Prostate gland (tissue), 2 donors: ENCODE data around the gene TCL1A. TPM values are rescaled to one million over a fixed set of nuclear protein-coding genes. Genes with fewer than 3 reads are reported as not detected.

ENCODE experiments used
- DNase-seq: peaks from one replicate; pipeline ENCODE4 v3.0.0-alpha.2; 2019; ENCODE audit warnings: low spot score
- H3K27ac ChIP-seq, 2 donors: fragments of 200-600 bp; sonication (generic); 2 replicates each; pipeline ENCODE4 v1.5.1; 2017 to 2019
- H3K27me3 ChIP-seq: fragments of 200-600 bp; sonication (generic); replicated peaks from 2 replicates; pipeline ENCODE4 v1.5.1; 2019; ENCODE audit not compliant: insufficient read depth
- H3K36me3 ChIP-seq, 2 donors: fragments of 200-600 bp; sonication (generic); 1 replicate in 1 of 2; 2 replicates in 1 of 2; pipeline versions ENCODE4 v1.5.1 to v1.8.1; 2017 to 2019
- H3K4me1 ChIP-seq: fragments of 200-600 bp; sonication (generic); replicated peaks from 2 replicates; pipeline ENCODE4 v1.5.1; 2019
- H3K4me3 ChIP-seq, 2 donors: fragments of 200-600 bp; sonication (generic); 2 replicates each; pipeline ENCODE4 v1.5.1; 2017 to 2019
- H3K9me3 ChIP-seq: fragments of 200-600 bp; sonication (generic); 2 replicates; pipeline ENCODE4 v1.5.1; 2017
- POLR2A ChIP-seq: fragments of 450-650 bp; IDR thresholded peaks from one replicate; pipeline ENCODE4 v1.6.1; 2016; ENCODE audit warnings: antibody characterized with exemption, mild to moderate bottlenecking
- POLR2AphosphoS5 ChIP-seq: sonication (generic); formaldehyde crosslinking; IDR thresholded peaks from one replicate; pipeline ENCODE4 v1.6.1; 2017; ENCODE audit warnings: antibody characterized with exemption
- WGBS: methylation state at CpG from one replicate; pipeline ENCODE4 v1.1.5; 2018; 5-methylcytosine and 5-hydroxymethylcytosine counted together
- intact Hi-C: fragments of 100-400 bp; cut with DNase I; formaldehyde crosslinking; loops from one replicate; pipeline ENCODE4 v1.14.2; 2022
- total RNA-seq, 2 donors: library from RNA; depleted of rRNA; stranded (reverse); fragments of >200 nt; gene quantifications; one replicate each; pipeline ENCODE4 v1.1.0, GENCODE V29; 2016
- TF ChIP-seq, protein P1 (sequence below), 4 experiments: fragments of 200-600 bp in 2 of 4; fragments of 450-650 bp in 2 of 4; sonication (generic) in 2 of 4; IDR thresholded peaks; 1 replicate in 3 of 4; 2 replicates in 1 of 4; pipeline ENCODE4 v1.5.1; 2016 to 2019; ENCODE audit warnings: antibody characterized with exemption in 4 of 4, mild to moderate bottlenecking in 2 of 4, moderate library complexity in 2 of 4

TCL1A gene
- total RNA-seq, 2 donors from 2014 or later: 9.7 TPM; not detected in 1

DNA sequence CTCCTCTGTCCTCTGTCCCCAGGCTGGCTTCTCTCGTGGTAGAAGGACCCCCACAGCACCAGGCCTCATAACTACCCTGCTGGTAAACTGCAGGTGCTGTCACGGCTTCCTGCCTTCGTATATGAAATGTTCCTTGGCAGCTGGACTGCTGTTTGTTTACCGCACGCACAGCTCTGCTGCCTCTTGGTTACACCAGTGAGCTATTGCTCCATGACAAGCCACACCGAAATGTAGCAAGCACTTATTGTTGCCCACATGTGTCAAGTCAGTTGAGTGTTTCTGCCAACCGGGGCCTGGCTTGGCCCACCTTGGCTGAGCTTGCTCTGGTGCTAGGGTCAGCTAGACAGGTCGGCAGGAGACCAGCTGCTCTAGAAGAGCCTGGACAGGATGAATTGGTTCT is 49.4 kb downstream of the TCL1A start:
- no peak overlapping the region for H3K27ac ChIP-seq
- H3K4me1 ChIP-seq: no peaks in the 10 kb centered on the region
- H3K27me3 ChIP-seq: no peaks in the 10 kb centered on the region
- no peak overlapping the region for H3K4me3 ChIP-seq
- no peak for DNase-seq
- intact Hi-C loops: no loop called here
- no peaks in the 10 kb centered on the region for H3K9me3 ChIP-seq
- no peaks in the 10 kb centered on the region for H3K36me3 ChIP-seq
- no peak for TF ChIP-seq POLR2A
- no peak for TF ChIP-seq POLR2AphosphoS5
- TF ChIP-seq, protein P1, sequence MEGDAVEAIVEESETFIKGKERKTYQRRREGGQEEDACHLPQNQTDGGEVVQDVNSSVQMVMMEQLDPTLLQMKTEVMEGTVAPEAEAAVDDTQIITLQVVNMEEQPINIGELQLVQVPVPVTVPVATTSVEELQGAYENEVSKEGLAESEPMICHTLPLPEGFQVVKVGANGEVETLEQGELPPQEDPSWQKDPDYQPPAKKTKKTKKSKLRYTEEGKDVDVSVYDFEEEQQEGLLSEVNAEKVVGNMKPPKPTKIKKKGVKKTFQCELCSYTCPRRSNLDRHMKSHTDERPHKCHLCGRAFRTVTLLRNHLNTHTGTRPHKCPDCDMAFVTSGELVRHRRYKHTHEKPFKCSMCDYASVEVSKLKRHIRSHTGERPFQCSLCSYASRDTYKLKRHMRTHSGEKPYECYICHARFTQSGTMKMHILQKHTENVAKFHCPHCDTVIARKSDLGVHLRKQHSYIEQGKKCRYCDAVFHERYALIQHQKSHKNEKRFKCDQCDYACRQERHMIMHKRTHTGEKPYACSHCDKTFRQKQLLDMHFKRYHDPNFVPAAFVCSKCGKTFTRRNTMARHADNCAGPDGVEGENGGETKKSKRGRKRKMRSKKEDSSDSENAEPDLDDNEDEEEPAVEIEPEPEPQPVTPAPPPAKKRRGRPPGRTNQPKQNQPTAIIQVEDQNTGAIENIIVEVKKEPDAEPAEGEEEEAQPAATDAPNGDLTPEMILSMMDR (IDR thresholded peaks at IDR 0.05): no peak
- 75% methylated on average over 8 of the region's 8 CpGs for WGBS

DNA sequence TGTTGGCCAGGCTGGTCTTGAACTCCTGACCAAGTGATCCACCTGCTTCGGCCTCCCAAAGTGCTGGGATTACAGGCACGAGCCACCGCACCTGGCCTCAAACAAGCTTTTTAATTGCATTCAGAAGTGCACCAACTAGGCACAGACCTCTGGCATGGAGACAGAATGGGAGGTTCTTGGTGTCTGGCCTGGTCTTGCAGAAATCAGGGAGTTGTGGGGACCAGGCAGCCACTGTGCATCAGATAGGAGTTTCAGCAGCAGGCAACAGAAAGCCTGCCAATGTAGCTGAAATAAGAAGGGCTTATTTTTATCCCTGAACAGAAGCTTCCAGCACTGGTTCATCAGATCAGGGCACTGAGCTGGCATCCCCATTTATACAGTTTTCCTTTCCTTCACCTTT is 49.9 kb downstream of the TCL1A start:
- H3K9me3 ChIP-seq: no peaks in the 10 kb centered on the region
- H3K36me3 ChIP-seq: no peaks in the 10 kb centered on the region
- no peaks in the 10 kb centered on the region for H3K4me1 ChIP-seq
- DNase-seq: no peak
- 54% methylated on average over 3 of the region's 3 CpGs for WGBS
- intact Hi-C loops: no loop called here
- H3K27ac ChIP-seq: no peak overlapping the region
- no peak for TF ChIP-seq POLR2AphosphoS5
- TF ChIP-seq POLR2A: no peak
- TF ChIP-seq, protein P1 (IDR thresholded peaks at IDR 0.05): no peak
- H3K27me3 ChIP-seq: peaks cover 2% of the 10 kb centered on the region
- H3K4me3 ChIP-seq: no peak overlapping the region

DNA sequence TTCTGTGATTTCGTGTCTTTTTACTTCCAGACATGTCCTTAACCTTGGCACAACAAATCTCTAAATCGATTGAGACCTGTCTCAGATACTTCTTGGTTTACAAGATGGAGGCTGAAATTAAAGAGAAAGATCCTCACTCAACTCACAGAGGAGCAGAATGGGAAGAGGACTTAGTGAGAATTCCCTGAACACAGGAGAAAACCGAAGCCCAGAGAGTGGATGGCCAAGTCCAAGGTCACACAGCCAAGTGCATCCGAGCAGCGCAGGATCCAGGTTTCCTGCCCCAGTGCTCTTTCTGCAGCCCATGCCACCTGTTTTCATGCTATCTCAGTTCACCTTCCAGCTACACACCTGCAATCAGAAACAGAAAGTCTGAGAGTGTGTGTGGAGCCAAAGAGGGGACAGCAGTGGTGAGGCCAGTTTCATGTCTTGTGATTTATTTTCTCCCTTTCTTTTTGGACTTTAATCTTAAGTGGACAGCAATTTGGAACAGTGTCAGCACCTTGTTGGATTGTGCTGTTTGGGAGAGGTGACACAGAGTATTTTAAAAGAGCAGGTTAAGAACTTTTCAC is 50.6 kb downstream of the TCL1A start:
- intact Hi-C loops: no loop called here
- Histone ChIP-seq H3K27me3 (peaks cover 4% of the 10 kb centered on the region), H3K27ac (no peak overlapping the region), H3K4me3 (no peak overlapping the region), H3K9me3 (no peaks in the 10 kb centered on the region), H3K36me3 (no peaks in the 10 kb centered on the region), H3K4me1 (no peaks in the 10 kb centered on the region)
- 77% methylated on average over 5 of the region's 5 CpGs for WGBS
- DNase-seq: no peak
- TF ChIP-seq, protein P1 (IDR thresholded peaks at IDR 0.05): no peak
- no peak for TF ChIP-seq POLR2A
- no peak for TF ChIP-seq POLR2AphosphoS5

DNA sequence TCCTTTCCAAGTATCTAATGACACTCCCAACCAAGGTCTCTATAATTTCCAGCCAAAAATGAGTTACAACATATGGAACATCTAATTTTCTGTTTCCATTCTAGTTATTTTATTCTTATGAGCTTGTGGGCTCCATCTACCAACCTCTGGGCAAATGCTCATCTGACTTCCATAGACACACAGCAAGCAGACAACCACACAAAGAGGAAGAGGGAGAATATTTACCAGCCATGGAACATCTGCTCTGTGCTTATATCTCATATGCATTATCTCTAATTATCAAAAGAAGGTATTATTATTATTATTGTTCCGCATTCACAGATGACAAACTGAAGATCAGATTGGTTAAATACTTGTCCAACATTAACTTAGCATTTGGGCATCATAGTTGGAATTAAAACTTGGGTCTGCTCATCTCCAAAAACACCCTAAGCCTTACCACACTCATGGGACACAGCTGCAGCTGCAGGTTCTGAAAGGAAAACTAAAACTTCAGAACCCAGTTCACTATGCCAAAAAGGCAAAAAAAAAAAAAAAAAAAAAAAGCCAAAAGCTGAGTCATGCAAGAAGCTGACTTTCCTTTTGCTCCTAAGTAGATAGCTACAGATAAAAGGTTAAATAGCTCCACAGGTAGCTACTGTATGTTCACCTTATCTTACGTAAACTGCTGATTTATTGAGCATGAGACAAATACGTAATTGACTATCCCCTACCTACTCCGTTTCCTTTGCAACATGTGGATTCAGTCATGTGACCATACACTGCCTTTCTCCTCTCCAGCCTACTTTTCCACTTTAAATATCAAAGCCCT is 51.3 kb downstream of the TCL1A start:
- H3K27ac ChIP-seq: no peak overlapping the region
- no peaks in the 10 kb centered on the region for H3K4me1 ChIP-seq
- no peak overlapping the region for H3K4me3 ChIP-seq
- H3K9me3 ChIP-seq: no peaks in the 10 kb centered on the region
- DNase-seq: no peak
- peaks cover 4% of the 10 kb centered on the region for H3K27me3 ChIP-seq
- 26% methylated on average over 4 of the region's 4 CpGs for WGBS
- H3K36me3 ChIP-seq: no peaks in the 10 kb centered on the region
- TF ChIP-seq, protein P1 (IDR thresholded peaks at IDR 0.05): no peak
- TF ChIP-seq POLR2A (no peak), POLR2AphosphoS5 (no peak)
- intact Hi-C loops: no loop called here
